CD4-positive, alpha-beta T cell treated with Interleukin-6 for 4 hours (primary cell): ENCODE data around the gene ATN1.
"Not testable (repeated sequence)": the region's sequence is repeated elsewhere in the genome, so short reads cannot be mapped to it uniquely, and the experiment has no call there.

Experiments
- DNase-seq: peaks from one replicate; pipeline ENCODE4 v3.0.0-alpha.2; 2020; ENCODE audit warnings: mixed read lengths

The ATN1 gene

DNA sequence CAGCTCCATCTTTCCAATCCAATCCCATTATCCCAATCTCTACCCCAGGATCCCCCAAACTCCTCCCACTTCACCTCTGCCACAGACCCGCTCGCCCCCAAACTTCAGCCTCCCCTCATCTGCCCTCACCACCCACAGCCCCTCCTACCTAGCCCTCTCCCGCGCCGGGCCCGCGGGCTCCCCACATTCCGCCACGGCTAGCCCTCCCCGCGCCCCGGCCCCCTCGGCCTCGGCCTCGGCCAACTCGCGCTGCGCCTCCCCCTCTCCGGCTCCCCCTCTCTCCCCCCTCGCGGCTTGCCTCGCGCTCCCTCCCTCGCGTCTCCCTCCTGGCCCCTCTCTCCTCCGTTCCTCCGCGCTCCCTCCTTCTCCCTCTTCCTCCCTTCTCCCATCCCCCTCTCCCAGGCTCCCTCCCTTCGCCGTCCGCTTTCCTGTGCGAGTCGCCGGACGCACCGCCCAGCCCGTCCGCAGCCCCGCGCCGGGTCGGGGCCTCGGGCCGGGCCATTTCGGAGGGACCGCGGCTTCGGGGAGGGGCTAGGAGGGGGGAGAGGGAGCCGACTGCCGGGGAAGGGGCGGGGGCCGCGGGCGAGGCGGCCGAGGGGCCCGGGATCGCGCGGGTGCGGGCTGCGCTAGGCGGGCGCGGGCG is at the start of gene ATN1:
Gene ATN1, plus strand, starts transcription at position 581 of the 643 bp plus-strand sequence. CDS start 6,043 bp downstream, outside the sequence.
- peak; percentile 56 for DNase-seq

DNA sequence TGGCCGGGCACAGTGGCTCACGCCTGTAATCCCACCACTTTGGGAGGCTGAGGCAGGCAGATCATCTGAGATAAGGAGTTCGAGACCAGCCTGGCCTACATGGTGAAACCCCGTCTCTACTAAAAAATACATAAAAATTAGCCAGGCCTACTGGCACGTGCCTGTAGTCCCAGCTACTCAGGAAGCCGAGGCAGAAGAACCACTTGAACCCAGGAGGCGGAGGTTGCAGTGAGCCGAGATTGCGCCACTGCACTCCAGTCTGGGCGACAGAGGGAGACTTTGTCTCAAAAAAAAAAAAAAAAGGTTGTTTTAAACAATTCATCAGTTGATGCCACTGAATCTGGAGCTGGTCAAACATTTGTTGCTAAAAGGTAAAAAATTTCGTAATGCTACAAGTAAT is 47.9 kb upstream of the ATN1 start:
- DNase-seq: not testable (repeated sequence)

DNA sequence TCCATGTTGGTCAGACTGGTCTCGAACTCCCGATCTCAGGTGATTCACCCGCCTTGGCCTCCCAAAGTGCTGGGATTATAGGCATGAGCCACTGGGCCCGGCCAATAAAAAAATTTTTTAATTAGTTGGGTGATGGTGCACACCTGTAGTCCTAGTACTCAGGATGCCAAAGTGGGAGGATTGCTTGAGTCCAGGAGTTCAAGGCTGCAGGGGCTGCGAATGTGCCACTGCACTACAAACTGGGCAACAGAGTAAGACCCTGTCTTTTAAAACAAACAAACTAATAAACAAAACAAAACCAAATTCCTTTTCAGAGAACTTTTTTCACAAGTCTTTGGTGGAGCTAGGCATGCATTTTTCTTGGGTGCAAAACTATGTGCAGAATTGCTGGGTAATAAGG is 44.5 kb upstream of the ATN1 start:
- no peak for DNase-seq

DNA sequence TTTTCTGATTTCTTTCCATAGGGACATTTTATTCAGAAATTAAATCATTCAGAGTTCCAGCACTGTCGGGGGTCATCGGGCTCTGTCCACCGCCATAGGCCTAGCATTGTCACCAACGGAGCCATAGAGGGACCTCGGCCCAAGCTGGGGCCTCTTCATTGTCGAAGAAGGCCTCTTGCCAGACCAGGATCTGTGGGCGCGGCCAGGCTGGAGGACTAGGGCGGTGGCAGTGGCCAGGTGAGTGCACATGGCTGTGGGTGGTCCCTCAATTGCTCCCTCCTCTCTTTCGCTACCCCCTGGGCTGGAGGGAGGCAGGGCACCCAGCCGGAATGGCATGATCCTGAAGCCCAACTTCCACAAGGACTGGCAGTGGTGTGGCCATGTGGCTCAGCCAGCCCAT is 44.1 kb upstream of the ATN1 start:
- no peak for DNase-seq

DNA sequence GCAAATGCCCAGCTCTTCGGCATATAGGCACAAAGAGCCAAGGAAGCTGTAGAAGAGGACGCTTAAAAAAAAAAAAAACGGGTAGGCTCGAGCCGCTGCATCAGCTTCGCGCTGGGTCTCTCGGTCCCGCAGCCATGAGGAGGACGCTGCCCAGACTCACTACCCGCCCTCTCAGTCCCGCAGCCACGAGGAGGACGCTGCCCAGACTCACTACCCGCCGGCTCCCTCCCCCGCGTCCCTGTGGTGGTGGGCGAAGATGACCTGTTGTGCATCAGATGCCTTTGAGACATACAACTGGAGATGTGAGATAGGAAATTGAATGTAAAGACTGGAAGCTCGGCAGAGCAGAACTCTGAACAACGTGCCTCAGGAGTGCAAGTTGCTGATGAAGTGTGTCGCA is 43.2 kb upstream of the ATN1 start:
- no peak for DNase-seq

DNA sequence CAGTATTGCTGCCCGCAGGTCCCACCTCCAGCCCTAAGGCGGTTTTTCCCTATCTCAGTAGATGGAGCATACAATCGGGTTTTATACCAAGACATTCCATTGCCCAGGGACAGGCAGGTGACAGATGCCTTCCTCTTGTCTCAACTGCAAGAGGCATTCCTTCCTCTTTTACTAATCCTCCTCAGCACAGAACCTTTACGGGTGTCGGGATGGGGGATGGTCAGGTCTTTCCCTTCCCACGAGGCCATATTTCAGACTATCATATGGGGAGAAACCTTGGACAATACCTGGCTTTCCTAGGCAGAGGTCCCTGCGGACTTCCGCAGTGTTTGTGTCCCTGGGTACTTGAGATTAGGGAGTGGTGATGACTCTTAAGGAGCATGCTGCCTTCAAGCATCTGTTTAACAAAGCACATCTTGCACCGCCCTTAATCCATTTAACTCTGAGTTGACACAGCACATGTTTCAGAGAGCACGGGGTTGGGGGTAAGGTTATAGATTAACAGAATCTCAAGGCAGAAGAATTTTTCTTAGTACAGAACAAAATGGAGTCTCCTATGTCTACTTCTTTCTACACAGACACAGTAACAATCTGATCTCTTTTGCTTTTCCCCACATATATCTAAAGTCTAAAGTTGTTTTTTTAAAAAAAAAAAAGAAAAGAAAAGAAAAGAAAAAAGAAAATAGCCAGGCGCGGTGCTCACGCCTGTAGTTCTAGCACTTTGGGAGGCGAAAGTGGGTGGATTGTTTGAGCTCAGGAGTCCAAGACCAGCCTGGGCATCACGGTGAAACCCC is 41.4 kb upstream of the ATN1 start:
- not testable (repeated sequence) for DNase-seq

DNA sequence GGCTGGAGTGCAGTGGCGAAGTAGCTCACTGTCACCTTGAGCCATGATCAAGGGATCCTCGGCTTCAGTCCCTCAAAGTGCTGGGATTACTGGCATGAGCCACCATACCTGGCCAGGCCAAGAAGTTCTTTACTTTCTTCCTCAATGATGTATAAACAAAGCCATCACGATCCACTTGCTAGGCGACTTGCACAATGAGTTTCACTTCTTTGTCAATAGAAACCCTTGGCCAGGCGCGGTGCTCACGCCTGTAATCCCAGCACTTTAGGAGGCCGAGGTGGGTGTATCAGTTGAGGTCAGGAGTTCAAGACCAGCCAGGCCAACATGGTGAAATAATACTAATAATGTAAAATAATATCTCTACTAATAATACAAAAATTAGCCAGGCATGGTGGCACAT is 40.3 kb upstream of the ATN1 start:
- no peak for DNase-seq

- DNase-seq: no peak
Observed at GRCh38 chr12:6888360-6888759, 39.4 kb upstream of the ATN1 start.

GRCh38 chr12:6888794-6889193 is 39.0 kb upstream of the ATN1 start:
- DNase-seq: not testable (repeated sequence)

- not testable (repeated sequence) for DNase-seq
Observed at GRCh38 chr12:6889775-6890573, 37.8 kb upstream of the ATN1 start.

- DNase-seq: peak; percentile 100
Observed at GRCh38 chr12:6890789-6891645, 36.7 kb upstream of the ATN1 start.

- DNase-seq: no peak
Observed at GRCh38 chr12:6891646-6892001, 36.1 kb upstream of the ATN1 start.

DNA sequence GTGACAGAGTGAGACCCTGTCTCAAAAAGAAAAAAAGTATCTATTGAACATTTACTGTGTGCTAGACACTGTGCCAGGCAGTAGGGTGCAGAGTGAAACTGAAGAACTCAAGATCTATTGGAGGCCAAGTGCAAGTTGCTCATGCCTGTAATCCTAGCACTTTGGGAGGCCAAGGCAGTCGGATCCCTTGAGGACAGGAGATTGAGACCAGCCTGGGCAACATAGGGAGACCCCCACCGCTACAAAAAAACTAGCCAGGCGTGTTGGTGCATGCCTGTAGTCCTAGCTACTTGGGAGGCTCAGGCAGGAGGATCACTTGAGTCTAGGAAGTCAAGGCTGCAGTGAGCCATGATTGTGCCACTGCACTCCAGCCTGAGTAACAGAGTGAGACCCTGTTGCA is 35.1 kb upstream of the ATN1 start:
- DNase-seq: not testable (repeated sequence)

DNA sequence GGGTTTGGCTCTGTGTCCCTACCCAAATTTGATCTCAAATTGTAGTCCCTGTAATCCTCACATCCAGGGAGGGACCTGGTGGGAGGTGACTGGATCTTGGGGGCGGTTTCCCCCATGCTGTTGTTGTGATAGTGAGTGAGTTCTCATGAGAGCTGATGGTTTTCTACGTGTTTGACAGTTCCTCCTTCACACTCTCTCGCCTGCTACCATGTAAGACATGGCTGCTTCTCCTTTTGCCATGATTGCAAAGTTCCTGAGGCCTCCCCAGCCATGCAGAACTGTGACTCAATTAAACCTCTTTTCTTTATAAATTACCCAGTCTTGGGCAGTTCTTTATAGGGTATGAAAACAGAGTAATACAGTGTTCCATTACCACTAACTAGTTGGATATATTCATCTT is 33.4 kb upstream of the ATN1 start:
- no peak for DNase-seq

DNA sequence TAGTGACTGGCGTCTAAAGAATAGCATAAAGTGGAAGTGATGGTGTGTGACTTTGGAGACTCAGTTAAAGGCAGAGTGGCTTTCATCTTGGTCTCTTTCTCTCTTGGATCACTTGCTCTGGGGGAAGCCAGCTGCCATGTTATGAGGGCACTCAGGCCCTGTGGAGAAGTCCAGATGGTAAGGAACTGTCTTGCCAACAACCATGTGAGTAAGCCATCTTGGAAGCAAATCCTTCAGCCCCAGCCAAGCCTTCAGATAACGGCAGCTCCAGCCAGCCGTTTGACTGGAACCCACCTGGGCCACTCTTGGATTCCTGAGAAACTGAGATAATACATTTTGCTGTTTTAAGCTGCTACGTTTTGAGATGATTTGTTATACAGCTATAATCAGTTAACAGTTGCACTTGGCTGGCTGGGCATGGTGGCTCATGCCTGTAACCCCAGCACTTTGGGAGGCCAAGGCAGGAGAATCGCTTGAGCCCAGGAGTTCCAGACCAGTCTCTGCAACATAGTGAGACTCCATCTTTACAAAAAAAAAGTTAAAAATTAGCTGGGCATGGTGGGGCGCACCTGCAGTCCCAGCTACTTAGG is 30.8 kb upstream of the ATN1 start:
- no peak for DNase-seq

- no peak for DNase-seq
Observed at GRCh38 chr12:6899427-6899826, 28.3 kb upstream of the ATN1 start.

GRCh38 chr12:6899837-6900519 is 27.8 kb upstream of the ATN1 start:
- no peak for DNase-seq

DNA sequence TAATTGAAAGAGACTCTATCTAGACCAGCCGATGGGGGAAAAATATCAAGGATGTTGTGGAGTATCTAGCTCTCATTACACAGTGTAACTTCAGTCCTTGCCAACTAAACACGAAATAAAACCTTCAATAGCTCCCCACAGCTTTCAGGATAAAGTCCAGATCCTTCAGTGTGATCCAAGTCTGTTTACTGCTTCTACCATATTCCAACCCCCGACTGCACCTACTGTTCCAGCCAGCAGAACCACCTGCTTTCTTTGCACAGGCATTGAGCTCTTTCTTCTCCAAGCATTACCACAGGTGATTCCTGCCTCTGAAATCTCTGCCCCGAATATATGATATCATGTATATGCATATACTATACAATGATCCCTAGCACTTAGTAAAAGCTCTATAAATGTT is 25.3 kb upstream of the ATN1 start:
- no peak for DNase-seq

DNA sequence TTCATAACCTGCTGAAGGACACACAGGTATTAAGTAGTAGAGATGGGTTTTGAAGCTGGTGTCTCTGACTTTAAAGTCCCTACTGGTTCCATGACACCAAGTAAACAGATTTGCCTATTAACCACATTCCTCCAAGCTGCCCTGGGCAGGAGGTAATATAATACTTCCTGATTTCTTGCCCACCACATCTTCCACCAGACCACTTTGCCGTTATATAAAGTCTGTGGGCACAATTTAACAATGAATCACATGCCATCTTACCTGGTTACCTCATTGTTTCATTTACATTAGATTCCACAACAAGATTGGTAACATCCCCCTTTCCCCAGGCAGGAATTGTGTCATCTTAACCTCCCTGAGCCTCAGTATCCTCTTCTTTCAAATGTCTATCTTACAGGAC is 24.0 kb upstream of the ATN1 start:
- no peak for DNase-seq

- peak; percentile 99 for DNase-seq
Observed at GRCh38 chr12:6904280-6905276, 23.2 kb upstream of the ATN1 start, which contains the start of gene LRRC23. Gene LRRC23 (plus strand): TSS chr12:6904822. CDS start chr12:6905634, 812 bp downstream.
